Activated CD4-positive, alpha-beta T cell treated with anti-CD3 and anti-CD28 coated beads, Interleukin-2, amount 10 ng/mL, durations not matched to agents 24 days and 14 days (primary cell): ENCODE measurements around the gene TMEM272. TPM values are rescaled to one million over a fixed set of nuclear protein-coding genes. Genes with fewer than 3 reads are reported as not detected.

Source experiments
- DNase-seq: peaks from one replicate; pipeline ENCODE4 v3.0.0; 2022
- H3K27ac Mint-ChIP-seq: one replicate; pipeline ENCODE4 v1.8.0; 2022; ENCODE audit warnings: mild to moderate bottlenecking, mixed read lengths
- H3K27me3 Mint-ChIP-seq: one replicate; pipeline ENCODE4 v1.8.0; 2022; ENCODE audit warnings: mixed read lengths
- H3K36me3 Mint-ChIP-seq: one replicate; pipeline ENCODE4 v1.8.0; 2022; ENCODE audit warnings: low read depth, mild to moderate bottlenecking, mixed read lengths
- H3K4me1 Mint-ChIP-seq: one replicate; pipeline ENCODE4 v1.8.0; 2021; ENCODE audit warnings: mixed read lengths
- H3K4me3 Mint-ChIP-seq: one replicate; pipeline ENCODE4 v1.8.0; 2022; ENCODE audit warnings: mild to moderate bottlenecking, moderate library complexity, mixed read lengths
- H3K9me3 Mint-ChIP-seq: one replicate; pipeline ENCODE4 v1.8.0; 2021; ENCODE audit warnings: mixed read lengths
- intact Hi-C: fragments of 100-400 bp; cut with micrococcal nuclease; formaldehyde crosslinking; loops from one replicate; pipeline ENCODE4 v1.15.1; 2023
- total RNA-seq: library from RNA; stranded (reverse); gene quantifications from 2 replicates; pipeline ENCODE4 v1.2.3, GENCODE V29; 2022

The TMEM272 gene
- total RNA-seq, 1 donor from 2014 or later, result 0.77 TPM

DNA sequence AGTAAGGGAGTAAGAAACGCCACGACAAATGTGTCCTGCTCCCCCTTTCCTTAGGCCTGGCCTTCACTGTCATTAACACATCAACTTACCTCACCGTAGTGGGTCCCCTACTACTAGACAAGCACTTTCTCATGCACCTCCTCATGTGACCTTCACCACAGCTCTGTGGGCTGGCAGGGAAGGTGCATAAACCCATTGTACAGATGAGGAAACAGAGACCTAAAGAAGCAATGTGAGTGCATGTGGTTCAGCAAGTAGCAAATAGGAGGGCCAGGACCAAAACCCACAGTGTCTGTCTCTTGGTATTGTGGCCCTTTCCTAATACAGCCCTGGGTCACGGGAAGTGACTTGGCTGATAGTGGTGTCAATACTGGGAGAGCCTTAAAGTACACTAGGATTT, 22.1 kb upstream of the TMEM272 start:
- H3K27ac Mint-ChIP-seq, result no peak overlapping the region
- intact Hi-C loops, result no loop called here
- H3K9me3 Mint-ChIP-seq, result no peaks in the 10 kb centered on the region
- DNase-seq, result no peak
- no peak overlapping the region for H3K4me3 Mint-ChIP-seq
- H3K27me3 Mint-ChIP-seq, result peaks cover 13% of the 10 kb centered on the region
- no peaks in the 10 kb centered on the region for H3K36me3 Mint-ChIP-seq
- H3K4me1 Mint-ChIP-seq, result peaks cover 7% of the 10 kb centered on the region

DNA sequence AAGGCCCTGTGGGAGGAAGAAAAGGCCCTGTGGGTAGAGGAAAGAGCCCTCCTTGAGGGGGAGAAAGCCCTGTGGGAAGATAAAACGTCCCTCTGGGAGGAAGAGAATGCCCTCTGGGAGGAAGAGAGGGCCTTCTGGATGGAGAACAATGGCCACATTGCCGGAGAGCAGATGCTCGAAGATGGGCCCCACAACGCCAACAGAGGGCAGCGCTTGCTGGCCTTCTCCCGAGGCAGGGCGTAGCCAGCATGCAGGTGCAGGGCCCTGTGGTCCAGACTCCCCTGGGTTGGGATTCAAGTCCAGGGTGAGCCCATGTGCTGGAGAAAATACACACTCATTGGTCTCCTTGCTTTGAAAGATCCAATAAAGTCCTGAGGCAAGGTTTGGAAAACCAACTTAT, 20.9 kb upstream of the TMEM272 start:
- intact Hi-C loops, result no loop called here
- H3K36me3 Mint-ChIP-seq, result no peaks in the 10 kb centered on the region
- no peak for DNase-seq
- H3K27ac Mint-ChIP-seq, result no peak overlapping the region
- H3K4me3 Mint-ChIP-seq, result no peak overlapping the region
- H3K27me3 Mint-ChIP-seq, result peaks cover 11% of the 10 kb centered on the region
- H3K9me3 Mint-ChIP-seq, result no peaks in the 10 kb centered on the region
- peaks cover 14% of the 10 kb centered on the region for H3K4me1 Mint-ChIP-seq

GRCh38 chr13:51862957-51863356, 18.0 kb upstream of the TMEM272 start:
- Mint-ChIP-seq H3K9me3 (no peaks in the 10 kb centered on the region), H3K4me1 (peaks cover 14% of the 10 kb centered on the region), H3K27ac (no peak overlapping the region), H3K27me3 (peaks cover 8% of the 10 kb centered on the region), H3K4me3 (no peak overlapping the region), H3K36me3 (no peaks in the 10 kb centered on the region)
- intact Hi-C loops, result no loop called here
- no peak for DNase-seq

DNA sequence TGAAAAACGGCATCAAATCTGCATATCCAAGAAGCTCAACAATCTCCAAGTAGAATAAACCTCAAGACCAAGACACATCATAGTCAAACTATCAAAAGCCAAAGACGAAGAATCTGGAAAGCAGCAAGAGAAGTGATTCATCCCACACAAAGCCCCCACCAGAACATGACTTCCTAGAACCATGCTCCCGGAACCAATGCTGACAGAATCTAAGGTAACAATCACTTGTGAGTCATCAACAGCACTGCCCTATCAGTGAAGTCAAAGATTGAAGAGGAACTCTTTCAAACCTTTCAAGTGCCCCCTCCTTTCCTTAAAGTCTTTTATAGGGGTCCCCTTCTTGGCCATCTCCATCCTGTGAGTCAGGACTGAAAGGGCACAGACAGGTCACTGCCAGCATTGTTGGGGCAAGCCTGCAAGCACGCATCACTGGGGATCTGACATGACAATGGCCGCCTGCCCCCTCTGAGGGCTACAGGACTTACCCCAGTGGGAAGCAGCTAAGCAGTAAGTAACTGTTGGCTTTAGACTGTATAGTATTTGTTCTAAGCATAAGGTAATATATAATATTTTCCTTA, 16.8 kb upstream of the TMEM272 start, which contains the start of gene CCDC70:
CCDC70 (plus strand) TSS at position 247 of the 578 bp plus-strand sequence. CDS start 3,443 bp downstream, outside the sequence.
- H3K4me1 Mint-ChIP-seq, result peaks cover 14% of the 10 kb centered on the region
- no peaks in the 10 kb centered on the region for H3K36me3 Mint-ChIP-seq
- intact Hi-C loops, result no loop called here
- no peak for DNase-seq
- peaks cover 7% of the 10 kb centered on the region for H3K27me3 Mint-ChIP-seq
- H3K27ac Mint-ChIP-seq, result no peak within 1 kb of the TSS
- no peak within 1 kb of the TSS for H3K4me3 Mint-ChIP-seq
- no peaks in the 10 kb centered on the region for H3K9me3 Mint-ChIP-seq

DNA sequence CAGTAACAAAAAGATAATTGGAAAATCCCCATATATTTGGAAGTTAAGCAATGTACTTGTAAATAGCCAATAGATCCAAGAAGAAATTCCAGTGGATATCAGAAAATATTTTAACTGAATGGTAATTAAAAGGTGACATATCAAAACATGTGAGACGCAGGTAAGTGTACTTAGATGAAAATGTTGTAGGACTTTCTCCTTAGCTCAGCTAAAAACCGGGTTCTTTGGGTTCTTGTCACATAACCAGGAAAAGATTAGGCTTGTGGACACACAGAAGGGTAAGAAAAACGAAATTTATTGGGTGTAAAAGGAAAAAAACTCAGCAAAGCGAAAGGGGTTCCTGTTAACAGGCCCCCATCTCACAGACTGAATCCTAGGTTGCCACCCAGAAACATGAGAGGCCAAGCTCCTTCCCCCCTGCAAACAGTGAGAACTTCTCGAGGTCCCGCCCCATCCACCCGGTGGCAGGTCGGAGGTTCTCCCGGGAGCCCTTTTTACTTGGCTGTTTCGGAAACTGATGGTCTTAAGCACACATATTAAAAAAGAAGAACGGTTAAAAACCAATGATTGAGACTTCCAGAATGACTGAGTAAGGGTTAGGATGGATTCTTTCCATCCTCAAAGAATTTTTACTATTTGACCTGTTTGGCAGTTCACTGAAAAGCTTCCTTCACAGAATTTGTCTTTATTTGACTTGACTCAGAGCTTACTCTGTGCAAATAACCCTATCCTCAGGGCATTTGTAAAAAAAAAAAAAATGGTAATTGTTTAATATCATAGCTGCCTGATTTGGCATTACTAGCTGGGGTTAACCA, 13.7 kb upstream of the TMEM272 start:
- intact Hi-C loops, result no loop called here
- H3K27me3 Mint-ChIP-seq, result peaks cover 23% of the 10 kb centered on the region
- no peak overlapping the region for H3K27ac Mint-ChIP-seq
- peaks cover 14% of the 10 kb centered on the region for H3K4me1 Mint-ChIP-seq
- no peak overlapping the region for H3K4me3 Mint-ChIP-seq
- H3K36me3 Mint-ChIP-seq, result no peaks in the 10 kb centered on the region
- no peaks in the 10 kb centered on the region for H3K9me3 Mint-ChIP-seq
- no peak for DNase-seq

DNA sequence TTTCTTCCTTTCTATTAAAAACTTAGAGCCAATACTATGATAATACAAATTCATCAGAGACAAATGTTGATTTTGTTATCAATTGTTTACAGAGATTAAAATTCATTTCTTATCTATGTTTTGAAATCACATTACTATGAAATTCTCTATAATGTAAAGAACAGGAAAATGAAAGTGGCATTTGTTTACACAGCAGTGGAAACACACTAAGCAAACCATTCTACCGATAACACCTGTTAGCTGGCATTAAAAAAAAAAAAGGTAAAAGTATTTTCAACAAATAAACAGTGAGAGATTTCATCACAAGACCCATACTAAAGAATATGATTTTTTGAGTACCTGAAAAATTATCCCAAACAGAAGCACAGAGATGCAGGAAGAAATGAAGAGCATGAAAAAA, 12.0 kb upstream of the TMEM272 start:
- Mint-ChIP-seq H3K4me3 (no peak overlapping the region), H3K36me3 (no peaks in the 10 kb centered on the region), H3K27ac (no peak overlapping the region), H3K9me3 (no peaks in the 10 kb centered on the region), H3K4me1 (peaks cover 7% of the 10 kb centered on the region), H3K27me3 (peaks cover 27% of the 10 kb centered on the region)
- DNase-seq, result no peak
- intact Hi-C loops, result no loop called here

DNA sequence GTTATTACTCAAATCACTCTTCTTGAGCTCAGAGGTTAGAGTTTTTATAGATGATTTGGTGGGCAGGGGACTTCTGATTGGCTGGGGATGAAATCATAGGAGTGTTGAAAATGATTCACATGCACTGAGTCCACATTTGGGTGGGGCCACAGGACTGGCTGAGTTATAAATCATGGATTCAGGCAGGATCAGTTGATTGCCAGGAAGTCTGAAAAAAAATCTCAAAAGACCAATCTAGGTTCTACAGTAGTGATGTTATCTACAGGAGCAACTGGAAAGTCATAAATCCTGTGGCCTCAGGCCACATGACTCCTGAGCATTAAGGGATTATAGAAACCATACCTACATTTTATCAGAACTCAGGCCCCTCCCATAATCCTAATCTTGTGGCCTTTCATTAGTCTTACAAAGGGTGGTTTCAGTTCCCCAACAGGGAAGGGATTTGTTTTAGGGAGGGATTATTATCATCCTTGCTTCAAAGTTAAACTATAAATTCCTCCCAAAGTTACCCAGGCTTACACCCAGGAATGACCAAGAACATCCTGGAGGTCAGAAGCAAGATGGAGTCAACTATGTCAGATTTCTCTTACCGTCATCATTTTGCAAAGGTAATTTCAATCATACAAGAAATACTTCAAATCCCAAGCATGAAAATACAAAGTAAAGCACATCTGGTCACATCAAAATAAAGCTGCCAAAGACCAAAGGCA, 11.2 kb upstream of the TMEM272 start:
- no peaks in the 10 kb centered on the region for H3K9me3 Mint-ChIP-seq
- no peak for DNase-seq
- H3K27me3 Mint-ChIP-seq, result peaks cover 30% of the 10 kb centered on the region
- no peaks in the 10 kb centered on the region for H3K4me1 Mint-ChIP-seq
- intact Hi-C loops, result no loop called here
- H3K27ac Mint-ChIP-seq, result no peak overlapping the region
- no peaks in the 10 kb centered on the region for H3K36me3 Mint-ChIP-seq
- no peak overlapping the region for H3K4me3 Mint-ChIP-seq

- peak; percentile 78 for DNase-seq
- no peak overlapping the region for H3K4me3 Mint-ChIP-seq
- peaks cover 18% of the 10 kb centered on the region for H3K4me1 Mint-ChIP-seq
- intact Hi-C loops, result loop anchor here (2.0 kb wide), 1 partner anchor 35 kb away; no protein-coding TSS in a partner anchor
- no peak overlapping the region for H3K27ac Mint-ChIP-seq
- H3K27me3 Mint-ChIP-seq, result peaks cover 16% of the 10 kb centered on the region
- H3K36me3 Mint-ChIP-seq, result no peaks in the 10 kb centered on the region
- H3K9me3 Mint-ChIP-seq, result no peaks in the 10 kb centered on the region
Observed at GRCh38 chr13:51849145-51850101, 4.4 kb upstream of the TMEM272 start.

GRCh38 chr13:51848674-51849073, 3.7 kb upstream of the TMEM272 start:
- no peak overlapping the region for H3K27ac Mint-ChIP-seq
- H3K27me3 Mint-ChIP-seq, result peaks cover 14% of the 10 kb centered on the region
- intact Hi-C loops, result loop anchor here (2.0 kb wide), 1 partner anchor 34 kb away; no protein-coding TSS in a partner anchor
- H3K9me3 Mint-ChIP-seq, result no peaks in the 10 kb centered on the region
- no peak for DNase-seq
- H3K4me1 Mint-ChIP-seq, result peaks cover 18% of the 10 kb centered on the region
- H3K4me3 Mint-ChIP-seq, result no peak overlapping the region
- no peaks in the 10 kb centered on the region for H3K36me3 Mint-ChIP-seq

- H3K4me3 Mint-ChIP-seq, result no peak overlapping the region
- H3K27ac Mint-ChIP-seq, result no peak overlapping the region
- no peaks in the 10 kb centered on the region for H3K9me3 Mint-ChIP-seq
- peaks cover 18% of the 10 kb centered on the region for H3K4me1 Mint-ChIP-seq
- intact Hi-C loops, result no loop called here
- no peak for DNase-seq
- H3K36me3 Mint-ChIP-seq, result no peaks in the 10 kb centered on the region
- peaks cover 14% of the 10 kb centered on the region for H3K27me3 Mint-ChIP-seq
Observed at GRCh38 chr13:51846756-51847155, 1.8 kb upstream of the TMEM272 start.

- Mint-ChIP-seq H3K4me1 (peaks cover 18% of the 10 kb centered on the region), H3K36me3 (no peaks in the 10 kb centered on the region), H3K4me3 (no peak overlapping the region), H3K9me3 (no peaks in the 10 kb centered on the region), H3K27me3 (peaks cover 13% of the 10 kb centered on the region), H3K27ac (no peak overlapping the region)
- DNase-seq, result no peak
- intact Hi-C loops, result no loop called here
Observed at GRCh38 chr13:51845574-51846318, 769 bp upstream of the TMEM272 start.

DNA sequence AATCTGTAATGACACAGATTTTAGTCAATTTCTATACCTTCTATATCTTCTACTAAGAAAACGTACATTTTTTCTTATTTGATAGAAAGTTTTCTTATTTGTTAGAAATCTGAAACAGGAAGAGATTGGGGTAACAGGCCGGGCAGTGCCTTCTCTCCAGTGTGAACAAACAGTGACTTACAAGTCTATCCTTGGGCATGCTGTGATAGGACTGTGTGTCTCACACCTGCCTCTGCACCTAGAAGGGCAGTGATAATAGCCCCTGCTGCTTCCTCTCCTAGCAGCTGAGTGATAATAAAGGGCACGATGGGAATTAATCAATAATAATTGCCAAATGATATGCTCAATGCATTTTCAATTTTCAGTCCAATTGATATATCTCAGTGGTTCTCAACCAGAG, 1.4 kb downstream of the TMEM272 start:
- no peak overlapping the region for H3K27ac Mint-ChIP-seq
- H3K4me3 Mint-ChIP-seq, result no peak overlapping the region
- intact Hi-C loops, result no loop called here
- peaks cover 13% of the 10 kb centered on the region for H3K27me3 Mint-ChIP-seq
- no peak for DNase-seq
- H3K4me1 Mint-ChIP-seq, result peaks cover 10% of the 10 kb centered on the region
- no peaks in the 10 kb centered on the region for H3K36me3 Mint-ChIP-seq
- no peaks in the 10 kb centered on the region for H3K9me3 Mint-ChIP-seq

DNA sequence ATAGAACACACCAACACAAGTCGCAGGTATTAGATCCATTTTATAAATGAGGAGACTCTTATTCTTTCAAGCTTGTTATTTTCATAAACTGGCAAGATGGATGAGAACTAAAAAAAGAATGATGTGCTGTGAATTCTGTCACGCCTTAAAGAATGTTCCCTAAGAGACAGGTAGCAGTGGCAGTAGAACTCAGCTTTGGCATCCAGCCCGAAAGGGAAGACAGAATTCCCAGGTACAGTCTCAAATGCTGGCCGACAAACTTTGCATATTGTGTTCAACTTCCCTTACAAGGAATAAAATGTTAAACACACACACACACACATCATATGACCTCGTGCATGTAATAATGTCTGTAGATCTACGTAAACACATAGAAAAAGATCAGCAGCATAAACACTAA, 3.2 kb downstream of the TMEM272 start:
- Mint-ChIP-seq H3K27me3 (peaks cover 13% of the 10 kb centered on the region), H3K4me1 (peaks cover 26% of the 10 kb centered on the region), H3K27ac (no peak overlapping the region), H3K9me3 (no peaks in the 10 kb centered on the region), H3K36me3 (no peaks in the 10 kb centered on the region), H3K4me3 (no peak overlapping the region)
- intact Hi-C loops, result no loop called here
- no peak for DNase-seq
